Uterus (tissue), 2 donors: ENCODE data around the gene OAT.

ENCODE experiments used
- CTCF ChIP-seq, 4 experiments: fragments of 200-600 bp in 2 of 4; fragments of 450-650 bp in 2 of 4; sonication (generic) in 2 of 4; IDR thresholded peaks; one replicate each; pipeline ENCODE4 v1.5.1; 2016 to 2019; ENCODE audit warnings: antibody characterized with exemption in 4 of 4, mild to moderate bottlenecking in 2 of 4, moderate library complexity in 1 of 4
- POLR2A ChIP-seq, 2 donors: fragments of 450-650 bp; IDR thresholded peaks; one replicate each; pipeline ENCODE4 v1.6.1; 2016; ENCODE audit warnings: antibody characterized with exemption in 2 of 2, mild to moderate bottlenecking in 1 of 2, moderate library complexity in 1 of 2

DNA sequence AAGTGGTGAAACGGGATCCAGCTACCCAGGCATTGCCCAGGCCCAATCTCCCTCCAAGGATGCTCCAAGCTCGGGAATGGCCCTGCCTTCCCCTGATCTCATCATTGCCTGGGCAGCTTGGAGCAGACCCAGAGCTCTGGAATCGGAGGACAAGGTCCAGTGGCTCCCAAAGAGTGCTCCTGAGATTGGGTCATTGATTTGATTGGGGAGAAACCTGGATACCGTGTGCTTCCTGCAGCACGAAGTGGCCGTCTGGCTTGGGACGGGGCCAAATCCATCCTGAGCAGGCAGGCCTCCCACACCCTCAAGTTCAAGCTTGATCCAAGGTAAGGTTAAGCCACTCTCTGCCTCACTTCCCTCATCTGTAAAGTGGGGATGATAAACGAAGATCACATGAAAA lies 69.9 kb downstream of the OAT start:
- TF ChIP-seq CTCF (IDR thresholded peaks at IDR 0.05) (no peak), POLR2A (IDR thresholded peaks at IDR 0.05) (no peak)
